G401.6 (cell line): ENCODE data around the gene ANKRD13D.

Experiments used
- FAIRE-seq: peaks from 2 replicates; lab custom pipeline; 2012; peaks lifted over from hg19 to GRCh38; lab: Jason Lieb, UNC

ANKRD13D gene

GRCh38 chr11:67273260-67273990, 15.7 kb upstream of the ANKRD13D start:
- no peak for FAIRE-seq

- FAIRE-seq, result no peak
Observed at GRCh38 chr11:67274768-67275605, 14.1 kb upstream of the ANKRD13D start.

DNA sequence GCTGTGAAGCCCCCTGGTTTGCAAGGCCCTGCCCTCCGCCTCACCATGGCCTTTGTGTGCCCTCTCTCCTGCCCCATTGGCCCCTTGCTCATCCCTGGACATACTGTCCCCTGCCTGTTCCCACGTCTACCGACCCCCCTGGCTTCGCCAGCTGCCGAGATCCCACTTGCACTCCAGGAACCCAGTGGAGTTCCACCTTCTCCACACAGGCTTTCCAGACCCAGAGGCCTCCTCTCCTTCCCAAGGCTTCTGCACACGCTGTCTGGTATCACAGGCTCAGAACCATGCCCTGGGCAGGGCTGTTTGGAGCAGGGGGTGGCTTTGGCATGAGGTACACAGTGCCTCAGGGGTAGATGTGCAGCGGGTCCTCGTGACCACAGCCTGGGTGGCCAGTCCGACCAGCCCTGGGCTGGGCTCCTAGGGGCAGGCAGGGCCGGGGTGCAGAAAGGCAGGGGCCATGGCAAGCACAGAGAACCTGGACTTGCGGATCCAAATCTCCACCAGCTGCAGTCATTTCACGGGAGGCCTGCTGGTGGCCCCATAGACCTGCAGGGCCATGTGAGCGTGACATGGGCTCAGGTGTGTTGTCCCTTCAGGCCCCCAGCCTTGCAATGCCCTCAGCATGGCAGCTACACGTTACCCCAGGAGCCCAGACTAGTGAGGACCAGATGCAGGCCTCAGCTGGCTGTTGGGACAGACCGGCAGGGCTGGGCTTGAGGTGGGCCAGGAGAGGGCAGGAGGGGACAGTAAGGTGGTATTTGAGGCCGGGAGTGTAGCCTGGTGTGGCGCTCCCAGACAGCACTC, 13.3 kb upstream of the ANKRD13D start:
- FAIRE-seq, result no peak

DNA sequence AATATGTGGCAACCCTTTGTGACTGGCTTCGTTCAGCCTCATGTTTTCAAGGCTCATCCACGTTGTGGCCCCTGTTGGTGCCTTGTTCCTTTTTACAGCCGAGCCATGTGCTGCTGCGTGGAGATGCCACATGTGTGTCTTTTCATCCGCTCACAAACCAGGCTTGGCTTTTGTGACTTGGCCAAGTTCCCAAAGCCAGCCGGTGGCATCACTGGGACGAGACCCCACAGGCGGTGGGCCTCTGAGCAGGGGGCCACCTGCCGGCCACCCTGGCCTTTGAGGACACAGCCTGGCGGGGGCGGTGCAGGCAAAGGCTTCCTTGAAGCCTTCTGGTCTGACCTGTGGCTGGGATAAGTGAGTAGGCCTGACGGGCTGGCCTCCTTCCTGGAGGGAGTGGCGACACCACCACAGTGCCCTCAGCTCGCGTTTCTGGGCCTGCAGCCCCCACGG, 12.3 kb upstream of the ANKRD13D start:
- no peak for FAIRE-seq

GRCh38 chr11:67277231-67277961, 11.7 kb upstream of the ANKRD13D start:
- FAIRE-seq, result no peak

DNA sequence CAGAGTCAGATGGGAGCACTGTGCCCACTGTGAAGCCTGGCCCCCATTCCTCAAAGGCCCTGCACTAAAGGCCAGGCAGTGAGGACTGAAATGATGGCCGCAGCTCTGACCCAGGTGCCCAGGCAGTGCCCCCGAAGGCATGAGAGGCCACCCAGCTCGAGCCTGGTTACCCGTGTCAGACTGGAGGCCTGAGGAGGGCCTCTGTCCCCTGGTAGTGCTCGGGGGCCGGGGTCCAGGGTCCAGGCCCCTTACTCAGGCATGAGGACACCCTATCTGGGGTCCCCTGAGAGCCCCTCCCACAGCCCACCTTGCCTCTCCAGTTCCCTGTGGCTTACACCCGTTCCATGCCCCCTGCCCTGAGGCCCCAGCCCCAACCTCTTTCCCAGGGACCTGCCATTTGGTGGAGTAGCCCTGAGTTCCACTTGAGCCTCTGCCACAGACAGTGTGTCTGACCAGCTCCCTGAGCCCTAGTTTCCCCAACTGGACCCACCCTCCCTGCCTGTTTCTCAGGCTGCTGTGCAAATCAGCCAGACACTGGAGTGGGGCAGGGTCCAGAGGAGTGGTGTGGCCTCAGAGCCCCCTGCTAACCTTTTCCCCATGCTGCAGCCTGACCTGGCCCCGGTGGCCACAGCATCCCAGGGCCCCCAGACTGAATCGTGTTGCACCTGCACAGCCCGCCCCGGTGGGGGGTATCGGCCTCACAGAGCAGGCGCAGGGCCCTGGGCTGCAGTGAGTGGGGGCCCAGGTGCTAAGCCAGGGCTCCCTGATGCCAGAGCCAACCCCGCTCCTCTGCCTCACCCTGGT, 10.8 kb upstream of the ANKRD13D start:
- no peak for FAIRE-seq

GRCh38 chr11:67278939-67279588, 10.0 kb upstream of the ANKRD13D start:
- FAIRE-seq, result no peak

DNA sequence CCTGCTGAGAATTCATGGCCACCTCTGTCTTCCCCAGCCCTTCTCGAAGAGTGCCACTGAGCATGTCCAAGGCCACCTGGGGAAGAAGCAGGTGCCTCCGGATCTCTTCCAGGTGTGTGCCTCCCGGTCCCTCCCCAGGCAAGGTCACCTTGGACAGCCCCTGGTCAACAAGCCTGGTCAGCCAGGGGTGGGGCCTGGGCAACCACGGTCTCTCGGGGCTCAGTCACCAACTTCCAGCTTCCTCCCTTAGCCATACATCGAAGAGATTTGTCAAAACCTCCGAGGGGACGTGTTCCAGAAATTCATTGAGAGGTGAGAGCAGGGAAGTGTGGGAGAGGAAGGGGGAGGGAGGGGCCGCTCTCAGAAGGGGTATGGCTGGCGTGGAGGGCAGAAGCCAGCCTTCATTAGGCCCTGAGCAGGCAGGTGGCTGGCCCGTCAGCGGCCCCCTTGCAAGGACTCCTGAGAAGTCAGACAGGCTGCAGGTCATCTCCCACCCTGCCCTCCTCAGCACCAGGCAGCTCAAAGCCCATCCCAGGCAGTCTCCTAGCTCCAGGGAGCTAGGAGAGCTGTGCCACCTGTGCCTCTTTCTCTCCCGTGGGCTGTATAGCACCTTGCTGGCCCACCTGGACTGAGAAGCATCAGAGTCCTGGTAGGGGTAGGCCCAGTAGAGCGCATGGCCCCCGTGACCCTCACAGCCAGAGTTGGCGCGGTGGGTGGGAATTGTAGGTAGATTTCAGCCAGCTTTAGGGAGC, 9.3 kb upstream of the ANKRD13D start:
- FAIRE-seq, result no peak

DNA sequence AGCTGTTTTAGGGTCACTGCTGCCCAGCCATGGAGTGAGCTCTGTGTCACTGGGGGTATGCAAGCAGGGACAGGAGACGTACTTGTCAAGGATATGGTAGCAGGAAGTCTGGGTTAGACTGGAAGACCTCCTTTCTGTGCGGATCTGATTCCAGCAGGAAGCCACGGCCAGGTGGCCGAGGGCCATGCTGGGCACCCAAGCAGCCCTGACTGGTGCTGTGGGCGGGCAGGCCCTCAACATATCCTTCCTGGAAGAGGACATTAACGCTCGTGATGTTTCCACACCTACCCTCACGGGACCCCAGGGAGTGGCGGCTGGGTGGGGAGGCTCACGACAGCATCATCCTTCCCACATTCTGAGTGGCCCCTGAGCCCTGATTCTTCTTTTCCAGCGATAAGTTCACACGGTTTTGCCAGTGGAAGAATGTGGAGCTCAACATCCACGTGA, 8.7 kb upstream of the ANKRD13D start:
- no peak for FAIRE-seq

GRCh38 chr11:67280788-67281551, 8.1 kb upstream of the ANKRD13D start:
- FAIRE-seq, result no peak

GRCh38 chr11:67281552-67282150, 7.5 kb upstream of the ANKRD13D start:
- no peak for FAIRE-seq

GRCh38 chr11:67282155-67282875, 6.8 kb upstream of the ANKRD13D start:
- FAIRE-seq, result no peak

DNA sequence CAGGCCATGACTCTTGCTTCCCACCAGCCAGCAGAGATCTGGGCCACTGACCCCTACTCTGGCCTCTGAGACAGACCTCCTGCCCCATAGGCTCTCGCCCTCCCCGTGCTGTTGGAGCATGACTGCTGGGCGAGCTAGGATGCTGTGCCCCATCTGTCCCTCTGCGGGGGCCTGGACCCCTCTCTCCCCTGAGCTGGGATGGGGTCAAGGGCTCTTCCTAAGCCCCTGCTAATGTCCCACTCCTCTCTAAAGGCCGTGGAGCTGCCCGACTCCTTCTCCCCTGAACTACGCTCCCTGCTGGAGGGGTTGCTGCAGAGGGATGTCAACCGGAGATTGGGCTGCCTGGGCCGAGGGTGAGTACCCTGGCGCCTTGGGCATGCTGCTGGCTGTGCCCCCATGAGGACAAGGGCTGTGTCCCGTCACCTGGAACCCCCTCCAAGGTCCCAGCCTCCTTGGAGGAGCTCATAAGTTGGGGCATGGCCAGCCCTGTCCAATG, 6.2 kb upstream of the ANKRD13D start:
- no peak for FAIRE-seq

GRCh38 chr11:67283481-67283963, 5.6 kb upstream of the ANKRD13D start:
- FAIRE-seq, result no peak

GRCh38 chr11:67284811-67285540, 4.1 kb upstream of the ANKRD13D start:
- no peak for FAIRE-seq

DNA sequence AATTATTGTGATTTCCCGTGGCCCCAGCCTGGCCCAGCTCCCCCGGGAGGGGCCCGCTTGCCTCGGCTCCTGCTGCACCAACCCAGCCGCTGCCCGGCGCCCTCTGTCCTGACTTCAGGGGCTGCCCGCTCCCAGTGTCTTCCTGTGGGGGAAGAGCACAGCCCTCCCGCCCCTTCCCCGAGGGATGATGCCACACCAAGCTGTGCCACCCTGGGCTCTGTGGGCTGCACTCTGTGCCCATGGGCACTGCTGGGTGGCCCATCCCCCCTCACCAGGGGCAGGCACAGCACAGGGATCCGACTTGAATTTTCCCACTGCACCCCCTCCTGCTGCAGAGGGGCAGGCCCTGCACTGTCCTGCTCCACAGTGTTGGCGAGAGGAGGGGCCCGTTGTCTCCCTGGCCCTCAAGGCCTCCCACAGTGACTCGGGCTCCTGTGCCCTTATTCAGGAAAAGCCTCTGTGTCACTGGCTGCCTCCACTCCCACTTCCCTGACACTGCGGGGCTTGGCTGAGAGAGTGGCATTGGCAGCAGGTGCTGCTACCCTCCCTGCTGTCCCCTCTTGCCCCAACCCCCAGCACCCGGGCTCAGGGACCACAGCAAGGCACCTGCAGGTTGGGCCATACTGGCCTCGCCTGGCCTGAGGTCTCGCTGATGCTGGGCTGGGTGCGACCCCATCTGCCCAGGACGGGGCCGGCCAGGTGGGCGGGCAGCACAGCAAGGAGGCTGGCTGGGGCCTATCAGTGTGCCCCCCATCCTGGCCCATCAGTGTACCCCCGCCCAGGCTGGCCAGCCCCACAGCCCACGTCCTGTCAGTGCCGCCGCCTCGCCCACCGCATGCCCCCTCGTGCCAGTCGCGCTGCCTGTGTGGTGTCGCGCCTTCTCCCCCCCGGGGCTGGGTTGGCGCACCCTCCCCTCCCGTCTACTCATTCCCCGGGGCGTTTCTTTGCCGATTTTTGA, 3.3 kb upstream of the ANKRD13D start:
- no peak for FAIRE-seq
